PFSK-1 (cell line): ENCODE measurements around the gene ITGB1.

Source experiments
- FOXP2 ChIP-seq: optimal IDR thresholded peaks from 2 replicates; pipeline ENCODE3; 2011; ENCODE audit warnings: borderline replicate concordance, control low read depth, inconsistent platforms; ENCODE audit not compliant: insufficient read depth; ENCODE audit errors: extremely low read length, extremely low read depth
- POLR2AphosphoS5 ChIP-seq: IDR thresholded peaks from 2 replicates; pipeline ENCODE4 v1.6.1; 2012; ENCODE audit warnings: low read depth, mild to moderate bottlenecking, control low read depth, low read length, moderate library complexity
- REST ChIP-seq, 2 experiments: IDR thresholded peaks; 2 replicates each; pipeline versions ENCODE4 v1.6.1 to v1.8.0; 2011 to 2012; ENCODE audit warnings: low read depth in 2 of 2, low read length in 2 of 2, control low read depth in 1 of 2, inconsistent platforms in 1 of 2, mild to moderate bottlenecking in 1 of 2, moderate library complexity in 1 of 2; ENCODE audit not compliant: insufficient read depth in 1 of 2
- SIN3A ChIP-seq: IDR thresholded peaks from 2 replicates; pipeline ENCODE4 v1.6.1; 2012; ENCODE audit warnings: mild to moderate bottlenecking, low read length, moderate library complexity, borderline replicate concordance; ENCODE audit not compliant: insufficient read depth
- TAF1 ChIP-seq: IDR thresholded peaks from 2 replicates; pipeline ENCODE4 v1.6.1; 2012; ENCODE audit warnings: low read length, control low read depth, borderline replicate concordance; ENCODE audit not compliant: insufficient read depth

The ITGB1 gene

GRCh38 chr10:32901815-32902214 is 56.2 kb downstream of the ITGB1 start:
- TF ChIP-seq SIN3A: no peak

GRCh38 chr10:32893916-32894664 is 63.9 kb downstream of the ITGB1 start:
- TF ChIP-seq POLR2AphosphoS5 (no peak), SIN3A (no peak), FOXP2 (no peak), REST (IDR thresholded peaks at IDR 0.05; ENCODE audit: insufficient read depth in 1 of 2, low read depth in 2 of 2, low read length in 2 of 2) (no peak), TAF1 (no peak)

- no peak for TF ChIP-seq POLR2AphosphoS5
- no peak for TF ChIP-seq SIN3A
- no peak for TF ChIP-seq REST (IDR thresholded peaks at IDR 0.05; ENCODE audit: insufficient read depth in 1 of 2, low read depth in 2 of 2, low read length in 2 of 2)
- TF ChIP-seq FOXP2: no peak
- no peak for TF ChIP-seq TAF1
These were observed 64.6 kb downstream of the ITGB1 start for GRCh38 chr10:32893434-32893833.

- TF ChIP-seq FOXP2: no peak
- TF ChIP-seq TAF1: no peak
- no peak for TF ChIP-seq REST (IDR thresholded peaks at IDR 0.05; ENCODE audit: insufficient read depth in 1 of 2, low read depth in 2 of 2, low read length in 2 of 2)
These were observed 66.8 kb downstream of the ITGB1 start for GRCh38 chr10:32891261-32891660.

- TF ChIP-seq POLR2AphosphoS5 (no peak), FOXP2 (no peak), REST (IDR thresholded peaks at IDR 0.05; ENCODE audit: insufficient read depth in 1 of 2, low read depth in 2 of 2, low read length in 2 of 2) (no peak), TAF1 (no peak)
These were observed 67.6 kb downstream of the ITGB1 start for GRCh38 chr10:32890444-32890843.
